NCI-H345 treated with DMSO at 0.1 percent for 48 hours (cell line): ENCODE data around the gene ARMH1.
"Not testable (repeated sequence)": the region's sequence is repeated elsewhere in the genome, so short reads cannot be mapped to it uniquely, and the experiment has no call there.

Experiments
- DNase-seq: peaks from one replicate; lab custom pipeline; 2025; ENCODE audit not compliant: unreplicated experiment; lab: John Stamatoyannopoulos, UW

ARMH1 gene

GRCh38 chr1:44693900-44694299 is 19.4 kb downstream of the ARMH1 start:
- DNase-seq, result no peak

GRCh38 chr1:44694863-44695478 is 20.5 kb downstream of the ARMH1 start:
- DNase-seq, result no peak

DNA sequence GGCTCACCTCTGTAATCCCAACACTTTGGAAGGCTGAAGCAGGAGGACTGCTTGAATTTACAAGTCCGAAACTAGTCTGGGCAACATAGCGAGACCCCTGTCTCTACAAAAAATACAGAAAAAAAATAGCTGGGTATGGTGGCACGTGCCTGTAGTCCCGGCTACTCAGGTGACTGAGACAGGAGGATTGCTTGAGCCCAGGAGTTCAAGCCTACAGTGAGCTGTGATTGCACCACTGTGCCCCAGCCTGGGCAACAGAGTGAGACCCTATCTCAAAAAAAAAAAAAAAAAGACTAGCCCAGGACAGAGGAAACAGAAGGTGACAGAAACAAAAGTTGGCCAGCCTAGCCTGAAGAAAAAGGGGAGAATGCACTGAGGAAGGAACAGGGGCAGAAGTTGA is 21.2 kb downstream of the ARMH1 start:
- no peak for DNase-seq

GRCh38 chr1:44696101-44696500 is 21.6 kb downstream of the ARMH1 start:
- DNase-seq, result no peak

GRCh38 chr1:44696789-44697345 is 22.4 kb downstream of the ARMH1 start:
- no peak for DNase-seq

- DNase-seq, result no peak
These were observed 23.6 kb downstream of the ARMH1 start for GRCh38 chr1:44698138-44698537.

GRCh38 chr1:44699375-44699774 is 24.9 kb downstream of the ARMH1 start:
- not testable (repeated sequence) for DNase-seq

DNA sequence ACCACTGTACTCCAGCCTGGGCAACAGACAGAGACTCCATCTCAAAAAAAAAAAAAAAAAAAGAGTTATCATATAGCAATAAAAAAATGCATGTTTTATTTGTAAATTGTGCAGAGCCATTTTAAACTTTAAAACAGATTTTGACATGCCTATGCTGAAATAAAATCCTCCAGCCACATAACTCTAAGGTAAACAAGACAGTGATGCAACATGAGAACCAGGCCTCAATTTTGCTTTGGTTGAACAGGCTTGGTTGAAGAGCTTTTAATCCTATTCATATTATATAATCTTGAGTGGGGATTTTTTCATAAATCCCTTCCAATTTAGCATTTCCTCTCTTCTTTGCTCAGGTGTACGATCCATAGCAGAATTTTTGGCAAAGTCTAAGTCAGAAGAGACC is 26.1 kb downstream of the ARMH1 start:
- DNase-seq, result no peak

- DNase-seq, result no peak
These were observed 26.6 kb downstream of the ARMH1 start for GRCh38 chr1:44701141-44701573.

DNA sequence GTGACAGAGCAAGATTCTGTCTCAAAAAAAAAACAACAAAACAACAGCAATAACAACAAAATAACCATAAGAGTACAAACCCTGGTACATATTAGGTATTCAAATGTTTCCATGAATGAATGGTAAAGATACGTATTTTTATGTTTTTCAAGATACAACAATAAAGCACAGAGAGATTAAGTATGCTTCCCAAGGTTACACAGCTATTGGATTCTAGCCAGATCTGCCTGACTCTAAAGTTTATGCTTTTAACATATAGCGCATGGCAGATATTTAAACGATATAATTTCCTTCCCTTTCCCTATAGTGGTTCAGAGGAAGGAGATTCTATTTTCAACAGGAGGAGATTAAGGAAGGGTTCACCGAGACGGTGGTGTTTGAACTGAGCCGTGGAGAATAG is 31.0 kb downstream of the ARMH1 start:
- no peak for DNase-seq

- no peak for DNase-seq
These were observed 31.4 kb downstream of the ARMH1 start for GRCh38 chr1:44705938-44706337.

DNA sequence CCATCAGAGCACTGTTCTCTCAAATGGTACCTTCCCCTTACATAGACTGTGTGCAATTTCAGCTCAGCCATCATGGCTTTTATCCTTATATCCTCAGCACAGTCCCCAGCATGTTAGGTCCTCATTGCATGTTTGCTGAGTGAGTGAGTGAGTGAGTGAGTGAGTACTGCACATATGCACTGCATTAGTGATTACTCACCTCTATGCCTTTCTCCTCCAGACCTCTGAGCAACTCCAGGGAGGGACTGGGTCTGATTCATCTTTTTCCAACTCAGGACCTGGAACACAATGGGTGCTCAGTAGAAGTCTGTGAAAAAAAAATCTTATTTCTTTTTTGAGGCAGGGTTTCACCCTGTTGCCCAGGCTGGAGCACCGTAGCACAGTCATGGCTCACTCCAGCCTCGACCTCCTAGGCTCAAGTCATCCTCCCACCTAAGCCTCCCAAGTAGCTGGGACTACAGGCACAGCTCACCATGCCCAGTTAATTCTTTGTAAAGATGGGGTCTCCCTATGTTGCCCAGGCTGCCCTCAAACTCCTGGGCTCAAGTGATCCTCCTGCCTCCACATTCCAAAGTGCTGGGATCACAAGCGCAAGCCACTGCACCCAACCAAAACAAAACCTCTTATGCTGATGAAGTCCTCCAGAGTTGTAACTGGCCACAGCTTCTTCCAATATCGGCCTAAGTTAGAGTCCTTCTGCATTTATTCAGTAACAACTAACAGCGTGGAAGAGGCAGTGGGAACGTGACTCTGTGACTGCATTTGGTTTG is 32.8 kb downstream of the ARMH1 start:
- DNase-seq, result no peak

GRCh38 chr1:44707959-44708831 is 33.7 kb downstream of the ARMH1 start:
- no peak for DNase-seq

DNA sequence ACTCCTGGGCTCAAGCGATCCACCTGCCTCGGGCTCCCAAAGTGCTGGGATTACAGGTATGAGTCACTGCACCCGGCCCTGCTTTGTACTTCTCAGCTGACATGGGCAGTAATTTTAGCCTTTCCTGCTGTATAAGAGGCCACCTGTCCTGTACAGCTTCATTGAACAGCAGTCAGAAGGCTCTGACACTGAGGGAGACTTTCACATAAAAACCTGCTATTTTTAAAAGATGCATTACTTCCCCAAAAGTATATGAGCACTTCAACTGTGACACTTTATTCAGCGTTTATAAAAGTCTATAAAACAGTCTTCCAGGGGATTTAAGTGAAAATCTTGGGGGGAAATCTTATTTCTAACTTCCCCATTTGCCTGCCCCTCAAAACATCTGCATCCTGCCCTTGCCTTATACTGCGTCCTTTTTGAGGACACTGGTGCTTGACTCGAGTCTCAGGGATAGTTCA is 38.8 kb downstream of the ARMH1 start:
- DNase-seq, result no peak

GRCh38 chr1:44714532-44714931 is 40.0 kb downstream of the ARMH1 start:
- DNase-seq, result no peak

GRCh38 chr1:44714944-44715571 is 40.5 kb downstream of the ARMH1 start:
- peak; percentile 49 for DNase-seq

GRCh38 chr1:44717156-44717555 is 42.6 kb downstream of the ARMH1 start:
- DNase-seq, result no peak

DNA sequence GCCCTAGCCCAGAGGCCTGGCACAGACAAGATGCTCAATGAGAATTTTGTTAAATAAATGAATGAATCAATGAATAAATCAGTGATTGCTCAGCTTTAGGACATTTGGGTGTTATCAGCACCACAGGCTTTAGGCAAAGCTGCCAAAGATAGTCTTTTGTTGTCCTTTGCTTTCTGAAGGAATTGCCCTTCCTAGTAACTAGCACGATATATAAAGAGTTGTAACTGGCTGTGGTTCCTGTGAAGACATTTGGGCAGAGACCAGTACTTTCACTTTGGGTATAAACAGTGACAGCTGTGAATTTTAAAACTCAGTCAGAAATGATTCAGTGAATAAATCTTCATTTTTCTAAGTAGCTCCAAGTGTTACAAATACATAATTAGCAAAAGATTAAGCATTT is 43.1 kb downstream of the ARMH1 start:
- DNase-seq, result no peak

- DNase-seq, result no peak
These were observed 43.6 kb downstream of the ARMH1 start for GRCh38 chr1:44718091-44718490.

- DNase-seq, result no peak
These were observed 44.8 kb downstream of the ARMH1 start for GRCh38 chr1:44719318-44719717.

DNA sequence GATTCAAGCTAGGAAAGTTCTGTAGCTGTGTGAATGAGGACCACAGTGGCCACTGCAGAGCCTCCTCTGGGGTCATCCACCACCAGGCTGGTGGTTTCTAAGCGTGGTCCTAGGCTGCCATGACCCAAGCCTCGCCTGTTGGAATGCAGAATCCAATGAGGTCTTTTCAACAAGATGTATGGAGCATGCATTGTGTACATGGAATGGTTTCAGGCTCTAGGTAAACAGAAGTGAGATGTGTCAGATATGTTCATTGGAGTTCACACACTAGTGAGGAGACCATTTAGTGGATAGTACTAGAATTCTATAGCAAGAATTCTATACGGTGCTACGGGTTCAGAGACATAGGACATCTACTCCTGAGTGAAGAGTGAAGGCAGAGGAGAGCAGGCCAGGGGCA is 45.8 kb downstream of the ARMH1 start:
- no peak for DNase-seq
